ENCODE measurements around the gene PDXK.
A peak's percentile ranks its signal among the peaks of the same experiment; 100 is the strongest.

Gene PDXK

GRCh38 chr21:43723648-43724047 lies 4.7 kb downstream of the PDXK start:
- no peak for DNase-seq (ENCODE audit: low read depth)

DNA sequence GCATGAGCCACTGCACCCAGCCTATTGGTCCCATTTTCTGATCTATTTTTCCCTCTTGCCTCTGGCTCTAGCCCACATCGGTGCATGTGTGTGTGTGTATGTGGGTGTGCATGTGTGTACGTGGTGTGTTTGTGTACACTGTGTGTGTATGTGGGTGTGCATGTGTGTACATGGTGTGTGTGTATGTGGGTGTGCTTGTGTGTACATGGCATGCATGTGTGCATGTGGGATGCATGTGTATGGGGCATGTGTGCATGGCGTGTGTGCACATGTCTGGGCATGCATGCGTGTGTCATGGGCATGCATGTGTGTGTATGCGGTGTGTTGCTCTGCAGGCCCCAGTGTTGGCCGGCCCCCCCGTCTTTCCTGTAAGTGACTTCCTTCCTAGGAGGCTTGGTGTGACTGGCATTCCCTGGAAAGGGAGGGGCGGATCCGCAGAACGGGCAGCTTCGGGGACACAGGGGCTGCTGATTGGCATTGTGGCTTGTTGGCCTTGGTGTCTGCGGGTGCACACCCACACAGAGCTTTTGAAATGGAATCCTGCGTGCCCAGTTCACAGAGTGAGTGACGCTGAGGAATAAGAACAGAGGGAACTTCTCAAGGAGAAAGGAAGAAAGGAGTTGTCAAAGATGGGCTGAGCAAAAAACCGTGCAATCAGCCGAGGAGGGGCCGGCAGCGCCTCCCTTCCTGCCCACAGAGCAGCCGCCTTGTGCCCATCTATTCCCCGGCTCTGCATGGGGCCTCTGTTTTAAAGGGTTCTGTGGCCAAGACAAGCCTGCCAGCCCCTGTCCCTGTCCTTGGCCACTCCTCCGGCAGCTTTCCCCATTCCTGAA lies 8.0 kb downstream of the PDXK start:
- no peak for DNase-seq (ENCODE audit: low read depth)

DNA sequence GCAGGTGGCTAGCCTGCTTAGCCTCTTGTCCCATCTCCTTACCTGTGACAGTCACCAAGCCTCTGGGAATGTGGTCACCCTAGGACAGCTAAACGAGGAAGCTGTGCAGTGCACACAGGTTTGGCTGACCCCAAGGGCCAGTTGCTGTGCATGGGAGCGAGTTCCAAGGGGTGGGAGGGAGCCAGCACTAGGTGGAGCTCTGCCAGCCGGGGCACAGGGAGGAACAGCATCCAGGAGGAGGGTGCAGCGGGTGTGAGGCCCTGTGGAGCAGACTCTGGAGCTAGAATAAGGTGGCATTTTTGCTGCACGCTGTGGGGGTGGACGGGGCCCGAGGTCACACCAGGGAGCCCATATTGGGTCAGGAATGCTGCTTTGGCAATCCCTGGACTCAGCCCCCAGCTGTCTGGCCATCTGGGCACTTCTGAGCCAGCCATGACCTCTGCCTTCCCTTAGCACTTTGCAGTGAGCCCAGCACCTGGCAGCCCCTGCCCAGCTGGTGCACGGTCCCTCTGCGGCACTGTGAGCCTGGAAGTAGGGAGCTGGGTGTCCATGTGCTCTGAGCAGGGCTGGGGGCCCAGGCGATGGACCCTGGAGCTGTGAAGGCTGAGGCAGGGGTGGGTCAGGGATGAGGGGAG lies 8.7 kb downstream of the PDXK start:
- no peak for DNase-seq (ENCODE audit: low read depth)

- no peak for DNase-seq (ENCODE audit: low read depth)
These were observed 9.2 kb downstream of the PDXK start for GRCh38 chr21:43728154-43728466.

- DNase-seq (ENCODE audit: low read depth): peak; percentile 93
These were observed 9.8 kb downstream of the PDXK start for GRCh38 chr21:43728467-43729390.

DNA sequence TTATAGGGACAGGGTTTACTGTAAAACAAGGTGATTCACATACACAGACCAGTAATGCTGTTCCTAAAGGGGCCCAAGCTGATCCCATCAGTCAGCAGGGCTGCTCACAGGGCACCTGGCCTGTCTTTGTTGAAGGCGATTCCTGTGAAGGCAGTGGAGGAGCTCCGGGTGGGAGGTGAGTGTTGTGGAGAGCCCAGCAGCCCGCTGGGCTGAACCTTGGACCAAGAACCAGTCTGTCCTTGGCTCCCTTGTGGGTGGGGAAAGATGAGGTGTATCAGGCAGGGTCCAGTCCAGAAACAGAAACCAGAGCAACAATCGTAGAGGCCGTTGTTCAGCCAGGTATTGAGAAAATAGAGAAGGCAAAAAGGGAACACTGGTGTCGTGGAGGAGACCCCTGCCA lies 12.5 kb downstream of the PDXK start:
- no peak for DNase-seq (ENCODE audit: low read depth)

- DNase-seq (ENCODE audit: low read depth): no peak
These were observed 13.2 kb downstream of the PDXK start for GRCh38 chr21:43731891-43732711.

- no peak for DNase-seq (ENCODE audit: low read depth)
These were observed 14.1 kb downstream of the PDXK start for GRCh38 chr21:43733060-43733459.

- no peak for DNase-seq (ENCODE audit: low read depth)
These were observed 14.7 kb downstream of the PDXK start for GRCh38 chr21:43733529-43734071.

DNA sequence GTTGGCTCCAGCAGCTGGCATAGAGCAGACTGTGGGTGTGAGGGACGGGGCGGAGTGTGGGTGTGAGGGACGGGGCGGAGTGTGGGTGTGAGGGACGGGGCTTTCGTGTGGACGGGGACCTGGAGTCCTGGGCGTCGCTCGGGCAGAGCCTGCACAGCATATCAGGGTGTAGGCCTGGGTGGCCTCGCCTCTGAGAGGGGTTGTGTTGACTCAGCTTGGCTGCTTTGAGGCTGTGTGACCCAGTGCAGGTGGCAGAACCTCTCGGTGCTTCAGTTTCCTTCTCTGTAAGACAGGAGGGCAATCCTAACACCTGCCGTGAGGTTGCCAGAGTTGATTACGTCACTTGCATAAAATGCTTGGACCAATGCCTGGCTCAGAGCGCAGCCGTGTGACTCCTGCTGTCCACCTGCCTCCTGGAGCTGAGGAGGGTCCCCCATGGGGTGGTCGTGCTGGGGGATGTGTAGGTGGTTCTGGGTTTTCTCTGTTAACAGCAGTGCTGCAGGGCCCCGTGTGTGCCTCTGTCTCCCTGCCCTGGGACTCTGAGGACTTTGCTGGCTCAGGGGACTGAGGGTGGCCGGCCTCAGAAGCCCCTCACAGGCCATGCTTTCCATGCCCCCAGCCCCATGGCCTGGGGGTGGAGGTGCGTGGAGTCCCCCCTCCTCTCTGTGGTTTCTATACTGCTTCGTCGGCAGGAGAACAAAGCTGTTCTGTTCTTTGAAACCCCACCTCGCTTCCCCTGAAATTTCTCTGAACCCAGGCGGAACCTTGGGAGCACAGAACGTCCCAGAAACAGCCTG lies 15.4 kb downstream of the PDXK start:
- no peak for DNase-seq (ENCODE audit: low read depth)

DNA sequence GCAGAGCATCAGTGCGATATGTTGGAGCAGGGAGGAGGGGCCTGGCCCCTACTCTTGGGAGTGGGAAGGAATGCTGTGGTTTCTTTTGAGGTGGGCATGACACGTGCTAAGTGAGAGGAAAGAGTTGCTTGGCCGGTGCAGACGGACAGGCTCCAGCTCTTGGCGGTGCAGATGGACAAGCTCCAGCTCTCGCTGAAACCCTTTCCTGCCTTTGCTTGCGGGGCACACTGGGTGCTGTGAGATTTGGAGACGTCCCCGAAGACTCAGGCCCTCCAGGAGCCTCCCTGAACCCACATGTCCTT lies 15.9 kb downstream of the PDXK start:
- no peak for DNase-seq (ENCODE audit: low read depth)

- DNase-seq (ENCODE audit: low read depth): no peak
These were observed 16.5 kb downstream of the PDXK start for GRCh38 chr21:43735236-43736091.

GRCh38 chr21:43736224-43736883 lies 17.4 kb downstream of the PDXK start:
- no peak for DNase-seq (ENCODE audit: low read depth)

DNA sequence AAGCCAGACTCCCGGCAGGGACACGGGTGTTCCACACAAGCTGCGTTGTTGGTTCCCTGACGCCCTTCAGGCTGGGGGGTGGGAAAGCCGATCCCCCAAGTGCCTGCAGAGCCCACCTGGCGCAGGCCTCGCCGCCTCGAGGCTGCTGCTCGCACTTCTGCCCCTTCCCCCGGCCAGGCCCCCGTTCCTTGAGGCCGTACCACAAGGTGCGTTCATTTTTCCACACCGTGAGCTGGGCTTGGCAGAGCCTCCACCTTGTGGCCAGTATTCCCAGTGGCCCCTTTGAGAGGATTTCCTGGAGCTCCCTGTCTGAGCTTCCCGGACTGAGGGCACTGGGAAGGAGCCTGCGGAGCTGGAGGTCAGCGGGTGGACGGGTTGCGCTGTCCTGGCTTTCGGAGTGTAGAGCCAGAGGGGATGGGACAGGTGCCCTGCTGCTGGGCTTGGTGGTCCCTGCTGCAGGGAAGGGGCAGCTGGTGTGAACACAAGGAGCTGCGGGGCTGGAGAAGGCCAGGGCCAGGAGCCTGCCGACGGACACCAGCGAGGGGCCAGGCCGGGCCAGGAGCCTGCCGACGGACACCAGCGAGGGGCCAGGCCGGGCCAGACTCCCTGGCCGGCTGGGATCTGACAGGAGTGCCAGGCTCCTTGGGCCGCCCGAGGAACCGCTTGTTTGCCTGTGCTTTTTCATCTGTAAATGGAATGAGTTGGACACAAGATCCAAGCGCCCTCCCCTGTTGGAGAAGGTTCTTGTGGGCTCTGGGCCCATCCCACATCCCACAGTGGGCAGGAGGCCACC lies 18.4 kb downstream of the PDXK start:
- DNase-seq (ENCODE audit: low read depth): no peak

DNA sequence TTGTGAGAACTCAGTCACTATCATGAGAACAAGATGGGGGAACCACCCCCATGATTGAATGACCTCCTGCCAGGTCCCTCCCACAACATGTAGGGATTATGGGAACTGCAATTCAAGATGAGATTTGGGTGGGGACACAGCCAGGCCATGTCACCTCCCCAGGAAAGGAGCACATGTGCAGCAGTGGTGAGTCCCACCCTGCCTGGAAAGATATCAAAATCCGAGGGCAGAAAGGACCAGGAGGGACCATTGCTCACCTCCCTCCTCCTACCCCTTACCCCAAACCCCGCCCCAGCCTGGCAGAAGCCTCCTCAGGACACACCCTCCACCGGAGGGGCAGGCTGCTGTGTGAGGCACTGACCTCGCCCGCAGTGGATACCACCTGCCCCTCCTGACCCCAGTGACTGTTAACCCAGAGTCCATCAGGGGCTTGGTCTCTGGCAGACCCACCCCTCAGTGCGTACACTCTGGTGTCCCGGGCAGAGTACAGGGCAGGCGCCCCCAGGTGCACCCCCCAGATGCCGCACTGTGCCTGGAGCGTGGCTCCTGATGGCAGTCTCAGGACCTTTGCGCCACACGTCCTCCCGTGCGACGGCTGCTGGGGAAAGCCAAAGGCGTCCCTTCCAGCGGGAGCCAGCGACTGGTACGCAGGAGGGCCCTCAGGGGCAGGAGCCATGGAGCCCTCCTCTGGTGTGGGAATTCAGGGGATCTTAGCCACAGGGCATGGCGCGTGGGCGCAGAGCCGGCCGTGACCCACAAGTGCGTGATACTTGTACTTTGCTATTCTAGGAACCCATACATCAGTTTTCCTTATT lies 20.9 kb downstream of the PDXK start:
- no peak for DNase-seq (ENCODE audit: low read depth)

DNA sequence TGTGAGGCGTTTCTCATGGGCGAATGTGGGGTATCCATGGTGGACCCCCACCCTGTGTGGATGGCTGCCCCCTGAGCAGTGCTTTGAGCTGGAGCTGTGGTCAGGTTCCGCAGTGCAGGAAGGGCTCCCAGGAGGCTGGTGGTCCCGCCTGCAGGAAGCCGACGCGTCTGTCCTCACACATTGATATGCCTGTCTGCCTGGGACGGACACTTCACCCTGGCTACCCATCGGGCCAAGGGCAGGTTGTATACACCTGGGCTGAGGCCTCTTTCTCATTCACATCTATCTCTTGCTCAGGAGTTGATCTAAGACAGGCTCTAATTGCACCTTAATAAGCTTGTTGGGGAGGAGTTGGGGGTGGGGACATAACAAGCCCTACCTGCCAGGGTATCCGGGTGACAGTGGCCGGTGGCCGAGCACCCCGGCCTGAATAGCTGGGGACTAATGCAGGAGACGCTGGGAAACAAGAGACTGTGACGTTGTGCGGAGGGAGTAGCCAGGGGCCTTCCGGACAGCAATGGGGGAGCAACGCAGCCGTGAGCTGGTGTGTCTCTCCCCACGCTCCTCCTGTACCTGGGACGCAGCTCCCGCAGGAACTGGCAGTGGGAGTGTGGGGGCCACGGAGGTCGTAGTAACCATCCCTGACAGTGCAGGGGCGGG lies 21.7 kb downstream of the PDXK start:
- no peak for DNase-seq (ENCODE audit: low read depth)

DNA sequence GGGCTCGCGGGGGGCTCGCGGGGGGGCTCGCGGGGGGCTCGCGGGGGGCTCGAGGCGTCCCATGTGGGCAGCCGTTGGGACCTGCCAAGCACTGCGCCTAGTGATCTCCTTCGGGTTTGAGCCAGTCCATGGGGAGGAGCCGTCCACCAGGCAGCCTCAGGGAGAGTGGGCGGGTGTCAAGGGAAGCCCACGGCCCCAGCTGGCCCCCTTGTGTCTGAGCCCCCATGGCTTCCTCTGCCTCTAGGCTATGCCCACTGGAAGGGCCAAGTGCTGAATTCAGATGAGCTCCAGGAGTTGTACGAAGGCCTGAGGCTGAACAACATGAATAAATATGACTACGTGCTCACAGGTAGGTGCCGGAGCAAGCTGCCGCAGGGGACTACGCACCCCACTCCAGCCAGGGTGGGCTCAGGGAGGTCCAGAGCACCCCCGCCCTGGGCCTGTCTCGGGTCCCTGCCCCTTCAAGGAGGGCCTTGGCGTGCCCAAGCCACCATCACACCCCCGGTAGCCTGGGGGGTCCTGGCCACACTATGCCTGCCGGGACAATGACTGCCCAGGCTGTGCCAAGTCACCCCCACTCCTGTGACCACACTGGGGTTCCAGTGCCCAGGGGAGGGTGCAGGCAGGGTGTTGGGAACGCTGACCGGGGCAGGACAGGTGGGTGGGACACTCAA lies 22.6 kb downstream of the PDXK start:
- DNase-seq (ENCODE audit: low read depth): no peak
